GM12878 (cell line): ENCODE results near the gene CEP295NL. TPM values are rescaled to one million over a fixed set of nuclear protein-coding genes. Genes with fewer than 3 reads are reported as not detected.

Source experiments
- ATAC-seq: fragments of 200-7000 bp; cut with Tn5 transposase; 3 replicates; pipeline ENCODE4 v1.9.1; 2020; ENCODE audit warnings: mild to moderate bottlenecking, moderate library complexity
- BruUV-seq: library from RNA; stranded (reverse); fragments of 400-500 nt; replicated peaks from 2 replicates; lab custom pipeline; 2021; lab: Mats Ljungman, UMichigan
- CTCF ChIA-PET: fragments of 300-600 bp; sonication (Branson Sonifier 250); formaldehyde crosslinking; extraction: SDS; loops from one replicate; lab custom pipeline; 2021; ENCODE audit warnings: inconsistent platforms; lab: Yijun Ruan, JAX
- POLR2A ChIA-PET: fragments of 350-600 bp; formaldehyde crosslinking; extraction: SDS; loops from one replicate; lab custom pipeline; 2021; ENCODE audit warnings: inconsistent platforms; lab: Charles Lee
- RAD21 ChIA-PET: fragments of 300-600 bp; sonication (Branson Sonifier 250); formaldehyde crosslinking; loops from one replicate; lab custom pipeline; 2023; ENCODE audit warnings: antibody characterized with exemption; ENCODE audit not compliant: unreplicated experiment; lab: Charles Lee
- SMC1A ChIA-PET: fragments of 300-600 bp; sonication (Branson Sonifier 250); formaldehyde crosslinking; loops from one replicate; lab custom pipeline; 2023; ENCODE audit not compliant: unreplicated experiment, uncharacterized antibody; lab: Charles Lee
- DNase-seq: peaks from one replicate; pipeline ENCODE4 v3.0.0-alpha.2; 2011; ENCODE audit warnings: low read depth, low spot score
- FAIRE-seq: peaks from 3 replicates; lab custom pipeline; 2011; peaks lifted over from hg19 to GRCh38; lab: Jason Lieb, UNC
- H2AFZ ChIP-seq: 2 replicates; pipeline ENCODE4 v1.6.0; 2011; ENCODE audit warnings: low read depth, low read length, control low read depth; ENCODE audit not compliant: control insufficient read depth
- H3K27ac ChIP-seq: 2 replicates; pipeline ENCODE4 v1.5.1; 2011; ENCODE audit warnings: control low read depth; ENCODE audit not compliant: control insufficient read depth, insufficient read depth
- H3K27me3 ChIP-seq, 2 experiments: replicated peaks in 1 of 2; 2 replicates each; pipeline versions ENCODE4 v1.6.0 to v1.6.1; 2011; ENCODE audit warnings: low read length in 1 of 2; ENCODE audit not compliant: control insufficient read depth in 2 of 2, insufficient read depth in 2 of 2
- H3K36me3 ChIP-seq, 2 experiments: 2 replicates each; pipeline ENCODE4 v1.5.1; 2011; ENCODE audit warnings: low read length in 1 of 2; ENCODE audit not compliant: control insufficient read depth in 2 of 2, insufficient read depth in 2 of 2
- H3K4me1 ChIP-seq: 2 replicates; pipeline ENCODE4 v1.6.1; 2011; ENCODE audit warnings: mild to moderate bottlenecking, low read length, moderate library complexity, mixed read lengths; ENCODE audit not compliant: control insufficient read depth, insufficient read depth
- H3K4me2 ChIP-seq: 2 replicates; pipeline ENCODE4 v1.6.0; 2011; ENCODE audit warnings: control low read depth; ENCODE audit not compliant: control insufficient read depth, insufficient read depth
- H3K4me3 ChIP-seq: fragments of 200-600 bp; sonication (generic); 2 replicates; pipeline ENCODE4 v1.5.1; 2016
- H3K79me2 ChIP-seq: 2 replicates; pipeline ENCODE4 v1.6.0; 2011; ENCODE audit warnings: low read length; ENCODE audit not compliant: control insufficient read depth, insufficient read depth
- H3K9ac ChIP-seq: 2 replicates; pipeline ENCODE4 v1.8.0; 2011; ENCODE audit warnings: low read length, control low read depth, mixed read lengths; ENCODE audit not compliant: control insufficient read depth, insufficient read depth
- H3K9me3 ChIP-seq: replicated peaks from 3 replicates; pipeline ENCODE4 v1.5.1; 2011; ENCODE audit warnings: mild to moderate bottlenecking, low read length; ENCODE audit not compliant: control insufficient read depth, insufficient read depth
- H4K20me1 ChIP-seq: 2 replicates; pipeline ENCODE4 v1.6.0; 2011; ENCODE audit not compliant: control insufficient read depth, insufficient read depth
- CREM ChIP-seq: IDR thresholded peaks from 2 replicates; pipeline ENCODE4 v1.6.1; 2014; ENCODE audit warnings: antibody characterized with exemption, low read depth
- EZH2 ChIP-seq: IDR thresholded peaks from 2 replicates; pipeline ENCODE4 v1.6.1; 2012; ENCODE audit warnings: low read depth, mild to moderate bottlenecking, control low read depth, inconsistent platforms, low read length, borderline replicate concordance; ENCODE audit not compliant: control insufficient read depth
- MAX ChIP-seq: IDR thresholded peaks from 2 replicates; pipeline ENCODE4 v1.6.1; 2012; ENCODE audit warnings: low read depth, low read length, improper control_type of control experiment
- MYC ChIP-seq: IDR thresholded peaks from 2 replicates; pipeline ENCODE4 v1.6.1; 2011; ENCODE audit warnings: mild to moderate bottlenecking, low read length, moderate library complexity, inconsistent platforms; ENCODE audit not compliant: insufficient read depth, insufficient replicate concordance, insufficient read length, severe bottlenecking
- WGBS: methylation state at CpG from one replicate; pipeline ENCODE4 v1.1.6; 2016; ENCODE audit warnings: low lambda C conversion rate; ENCODE audit not compliant: insufficient replicate concordance, insufficient coverage; ENCODE audit errors: missing lambda C conversion rate; 5-methylcytosine and 5-hydroxymethylcytosine counted together
- in situ Hi-C: fragments of 300-500 bp; cut with MboI; formaldehyde crosslinking; loops from 9 replicates; pipeline ENCODE4 v1.14.3; 2018; ENCODE audit warnings: mixed read lengths
- intact Hi-C: fragments of 100-400 bp; cut with micrococcal nuclease; formaldehyde crosslinking; loops from one replicate; pipeline ENCODE4 v1.14.2; 2022; ENCODE audit not compliant: unreplicated experiment
- polyA plus RNA-seq, 11 experiments: library from polyadenylated mRNA; depleted of rRNA in 4 of 11; unstranded in 6 of 11; stranded (reverse) in 5 of 11; fragments of >200 nt; fragmentation: Nextera tagmentation in 4 of 11; fragmentation: Illumina TruSeq in 1 of 11; extraction: Ambion mirVana in 4 of 11; extraction: Trizol in 1 of 11; gene quantifications; 1 replicate in 1 of 11; 2 replicates in 10 of 11; pipeline versions ENCODE4 v1.2.1 to v1.2.3, GENCODE V29; 2011 to 2016; ENCODE audit warnings: inconsistent platforms in 2 of 11, missing spikeins in 2 of 11, low read depth in 1 of 11
- total RNA-seq, 4 experiments: library from RNA; depleted of rRNA in 3 of 4; stranded (reverse); fragments of >200 nt in 3 of 4; fragmentation: Illumina TruSeq in 1 of 4; extraction: Trizol in 1 of 4; gene quantifications; 2 replicates each; pipeline versions ENCODE4 v1.2.1 to v1.2.3, GENCODE V29; 2013 to 2021
- TF ChIP-seq, protein P1 (sequence below): fragments of 450-650 bp; conservative IDR thresholded peaks from 2 replicates; pipeline ENCODE4 v1.6.1; 2017; ENCODE audit warnings: mild to moderate bottlenecking, moderate library complexity
- TF ChIP-seq, protein P2 (sequence below): IDR thresholded peaks from 2 replicates; pipeline ENCODE4 v1.6.1; 2011; ENCODE audit warnings: mild to moderate bottlenecking, low read depth, low read length, moderate library complexity; ENCODE audit not compliant: insufficient replicate concordance

The CEP295NL gene
- total and polyA plus RNA-seq, 10 of the 15 experiments (the other 5 are each of a cell fraction or from before 2014, with no cell fraction given), result not detected

GRCh38 chr17:78951967-78952551 lies 49.1 kb upstream of the CEP295NL start:
- H4K20me1 ChIP-seq, result no peaks in the 10 kb centered on the region
- BruUV-seq, result no TSS peak
- H3K36me3 ChIP-seq, result no peaks in the 10 kb centered on the region
- FAIRE-seq, result no peak
- no peak overlapping the region for H3K4me2 ChIP-seq
- intact Hi-C loops (no loop called here), in situ Hi-C loops (no loop called here)
- H3K9me3 ChIP-seq, result peaks cover 10% of the 10 kb centered on the region; the same call in 2 of the 3 replicates
- H3K4me3 ChIP-seq, result no peak overlapping the region
- H3K27ac ChIP-seq, result no peak overlapping the region
- no peak overlapping the region for H2AFZ ChIP-seq
- WGBS, result 16% methylated on average over 12 of the region's 12 CpGs
- TF ChIP-seq EZH2, result no peak
- TF ChIP-seq, protein P1, sequence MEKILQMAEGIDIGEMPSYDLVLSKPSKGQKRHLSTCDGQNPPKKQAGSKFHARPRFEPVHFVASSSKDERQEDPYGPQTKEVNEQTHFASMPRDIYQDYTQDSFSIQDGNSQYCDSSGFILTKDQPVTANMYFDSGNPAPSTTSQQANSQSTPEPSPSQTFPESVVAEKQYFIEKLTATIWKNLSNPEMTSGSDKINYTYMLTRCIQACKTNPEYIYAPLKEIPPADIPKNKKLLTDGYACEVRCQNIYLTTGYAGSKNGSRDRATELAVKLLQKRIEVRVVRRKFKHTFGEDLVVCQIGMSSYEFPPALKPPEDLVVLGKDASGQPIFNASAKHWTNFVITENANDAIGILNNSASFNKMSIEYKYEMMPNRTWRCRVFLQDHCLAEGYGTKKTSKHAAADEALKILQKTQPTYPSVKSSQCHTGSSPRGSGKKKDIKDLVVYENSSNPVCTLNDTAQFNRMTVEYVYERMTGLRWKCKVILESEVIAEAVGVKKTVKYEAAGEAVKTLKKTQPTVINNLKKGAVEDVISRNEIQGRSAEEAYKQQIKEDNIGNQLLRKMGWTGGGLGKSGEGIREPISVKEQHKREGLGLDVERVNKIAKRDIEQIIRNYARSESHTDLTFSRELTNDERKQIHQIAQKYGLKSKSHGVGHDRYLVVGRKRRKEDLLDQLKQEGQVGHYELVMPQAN, result no peak
- TF ChIP-seq, protein P2, sequence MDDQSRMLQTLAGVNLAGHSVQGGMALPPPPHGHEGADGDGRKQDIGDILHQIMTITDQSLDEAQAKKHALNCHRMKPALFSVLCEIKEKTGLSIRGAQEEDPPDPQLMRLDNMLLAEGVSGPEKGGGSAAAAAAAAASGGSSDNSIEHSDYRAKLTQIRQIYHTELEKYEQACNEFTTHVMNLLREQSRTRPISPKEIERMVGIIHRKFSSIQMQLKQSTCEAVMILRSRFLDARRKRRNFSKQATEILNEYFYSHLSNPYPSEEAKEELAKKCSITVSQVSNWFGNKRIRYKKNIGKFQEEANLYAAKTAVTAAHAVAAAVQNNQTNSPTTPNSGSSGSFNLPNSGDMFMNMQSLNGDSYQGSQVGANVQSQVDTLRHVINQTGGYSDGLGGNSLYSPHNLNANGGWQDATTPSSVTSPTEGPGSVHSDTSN, result no peak
- no peak for TF ChIP-seq MYC
- no peak for TF ChIP-seq CREM
- no peak for TF ChIP-seq MAX
- ChIA-PET CTCF (no interaction called here), RAD21 (no interaction called here), POLR2A (no interaction called here), SMC1A (no interaction called here)
- no peaks in the 10 kb centered on the region for H3K79me2 ChIP-seq
- no peaks in the 10 kb centered on the region for H3K4me1 ChIP-seq
- H3K9ac ChIP-seq, result no peak overlapping the region
- no peak for ATAC-seq
- H3K27me3 ChIP-seq, result no peaks in the 10 kb centered on the region; a peak in 2 of 4 replicates
- no peak for DNase-seq
